Measurements from ENCODE around the gene PHACTR3. TPM values are rescaled to one million over a fixed set of nuclear protein-coding genes. Genes with fewer than 3 reads are reported as not detected.

PHACTR3 gene
- polyA plus RNA-seq, 1 experiment: not detected

DNA sequence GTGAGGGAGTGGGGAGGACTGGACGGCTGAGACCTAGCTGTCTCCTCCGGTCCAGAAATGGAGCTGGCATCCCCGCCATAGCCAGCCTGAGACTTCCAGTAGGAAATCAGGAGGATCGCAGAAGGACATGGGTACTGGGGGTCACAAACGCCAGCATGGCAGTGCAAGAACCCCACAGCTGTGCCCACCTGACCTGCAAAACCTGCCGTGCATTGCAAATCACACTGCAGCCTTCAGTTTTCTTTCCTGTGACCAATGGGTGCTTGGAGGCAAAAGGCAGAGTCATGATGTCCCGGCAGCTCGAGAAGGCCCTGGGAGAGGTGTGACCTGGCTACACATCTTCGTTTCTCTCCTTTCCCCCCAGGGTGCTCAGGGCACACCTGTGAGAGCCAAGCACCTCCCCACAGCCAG is 23.3 kb upstream of the PHACTR3 start:
- TF ChIP-seq CTCF (IDR thresholded peaks at IDR 0.05; ENCODE audit: low read depth, low read length): no peak
- ChIA-PET CTCF (interaction anchor here (1.8 kb wide), 1 partner anchor 10 kb away, joined by 11 read pairs; no protein-coding TSS in a partner anchor), POLR2A (no interaction called here)
- H3K9me3 ChIP-seq (ENCODE audit: control insufficient read depth, insufficient read depth, low read length): no peaks in the 10 kb centered on the region; the same call in 1 of the 2 replicates
- no peak overlapping the region for H3K27ac ChIP-seq (ENCODE audit: low read depth, low read length)
- DNase-seq (ENCODE audit: low read depth, low spot score): no peak
- H3K4me3 ChIP-seq (ENCODE audit: low read depth, low read length): no peak overlapping the region
- peaks cover 16% of the 10 kb centered on the region for H3K27me3 ChIP-seq (ENCODE audit: control insufficient read depth, insufficient read depth, low read length)

DNA sequence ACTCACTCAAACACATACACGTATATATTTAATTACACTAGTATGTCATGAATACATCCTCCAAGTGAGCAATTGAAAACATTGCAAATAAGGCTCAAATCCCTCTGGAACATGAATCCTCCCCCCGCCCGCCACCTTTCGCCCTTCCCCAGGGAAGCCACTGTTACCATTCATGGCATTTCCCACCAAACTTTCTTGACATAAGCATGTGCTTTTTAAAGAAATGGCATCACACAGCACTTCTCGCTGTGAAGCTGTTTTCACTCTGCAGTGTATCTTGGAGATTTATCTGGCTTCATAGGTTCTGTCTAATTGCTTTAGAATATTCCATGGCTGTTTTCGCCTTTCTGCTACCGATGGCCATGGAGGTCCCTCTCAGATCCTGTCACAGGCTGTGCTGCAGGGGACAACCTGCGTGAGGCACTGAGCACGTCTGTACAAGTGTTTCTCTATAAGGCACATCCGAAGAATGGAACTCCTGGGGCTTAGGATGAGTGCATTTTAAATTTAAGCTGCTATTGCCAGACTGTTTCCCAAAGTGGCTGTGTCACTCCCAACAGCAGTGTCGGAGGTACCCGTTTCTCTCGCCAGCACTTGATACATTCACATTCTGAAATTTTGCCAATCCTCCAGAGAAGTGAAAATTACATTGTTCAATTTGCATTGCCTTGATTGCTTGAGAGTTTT is 22.2 kb upstream of the PHACTR3 start:
- CTCF ChIA-PET: interaction anchor here (2.3 kb wide), 1 partner anchor 11 kb away, joined by 8 read pairs; no protein-coding TSS in a partner anchor

DNA sequence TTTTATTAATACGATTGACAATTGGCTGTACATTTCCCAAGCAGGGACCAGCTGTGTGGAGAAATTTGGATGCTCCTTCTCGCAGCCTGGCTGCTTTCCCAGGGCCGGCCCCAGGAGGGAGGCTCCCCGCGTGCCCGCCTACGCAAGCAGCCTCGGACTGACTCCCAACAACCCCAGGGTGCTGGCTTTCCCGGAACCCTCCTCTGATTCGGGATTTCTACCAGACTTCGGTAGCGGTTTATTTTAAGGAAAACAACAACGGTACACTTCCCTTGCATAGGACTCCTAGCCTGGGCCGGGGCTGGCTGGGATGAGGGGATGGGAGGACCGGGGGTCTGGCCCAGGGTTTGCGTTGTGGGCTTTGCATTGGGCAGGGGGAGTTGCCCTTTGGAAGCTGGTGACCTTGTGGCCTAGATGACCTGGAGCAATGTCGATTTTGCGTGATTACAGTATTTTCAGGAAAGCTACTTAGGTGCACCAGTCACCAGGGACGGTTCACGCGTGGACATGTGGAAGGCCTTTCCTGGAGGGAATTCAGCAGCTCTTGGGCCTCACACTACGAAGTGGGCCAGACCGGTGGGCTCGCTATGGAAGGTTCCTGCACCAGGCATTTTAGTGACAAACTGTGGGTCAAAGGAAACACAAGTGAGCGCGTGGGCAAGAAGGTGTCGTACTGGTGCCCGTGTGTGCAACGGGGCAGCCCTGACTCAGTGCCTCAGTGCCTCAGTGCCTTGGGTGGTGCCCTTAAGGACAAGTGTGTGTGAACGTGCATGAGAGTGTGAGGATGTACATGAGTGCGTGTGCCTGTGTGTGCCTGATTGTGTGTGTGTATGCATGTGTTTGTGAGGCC is 20.7 kb upstream of the PHACTR3 start:
- no peaks in the 10 kb centered on the region; the same call in 1 of the 2 replicates for H3K9me3 ChIP-seq (ENCODE audit: control insufficient read depth, insufficient read depth, low read length)
- TF ChIP-seq CTCF (IDR thresholded peaks at IDR 0.05; ENCODE audit: low read depth, low read length): no peak
- no peak overlapping the region for H3K27ac ChIP-seq (ENCODE audit: low read depth, low read length)
- no peak for DNase-seq (ENCODE audit: low read depth, low spot score)
- H3K4me3 ChIP-seq (ENCODE audit: low read depth, low read length): no peak overlapping the region
- no peaks in the 10 kb centered on the region for H3K27me3 ChIP-seq (ENCODE audit: control insufficient read depth, insufficient read depth, low read length)
- CTCF ChIA-PET: interaction anchor here (2.3 kb wide), 1 partner anchor 12 kb away, joined by 8 read pairs; no protein-coding TSS in a partner anchor
- POLR2A ChIA-PET: no interaction called here

More for the DNA sequence above, 22.2 kb upstream of the PHACTR3 start:
- no peak for TF ChIP-seq CTCF (IDR thresholded peaks at IDR 0.05; ENCODE audit: low read depth, low read length)
- Histone ChIP-seq H3K4me3 (ENCODE audit: low read depth, low read length) (no peak overlapping the region), H3K27ac (ENCODE audit: low read depth, low read length) (no peak overlapping the region), H3K9me3 (ENCODE audit: control insufficient read depth, insufficient read depth, low read length) (no peaks in the 10 kb centered on the region; the same call in 1 of the 2 replicates), H3K27me3 (ENCODE audit: control insufficient read depth, insufficient read depth, low read length) (peaks cover 6% of the 10 kb centered on the region)
- DNase-seq (ENCODE audit: low read depth, low spot score): no peak
- POLR2A ChIA-PET: no interaction called here

GRCh38 chr20:59584278-59584925 is 19.9 kb upstream of the PHACTR3 start:
- Histone ChIP-seq H3K9me3 (ENCODE audit: control insufficient read depth, insufficient read depth, low read length) (no peaks in the 10 kb centered on the region; the same call in 1 of the 2 replicates), H3K27ac (ENCODE audit: low read depth, low read length) (no peak overlapping the region), H3K27me3 (ENCODE audit: control insufficient read depth, insufficient read depth, low read length) (no peaks in the 10 kb centered on the region), H3K4me3 (ENCODE audit: low read depth, low read length) (no peak overlapping the region)
- POLR2A ChIA-PET: no interaction called here
- CTCF ChIA-PET: interaction anchor here (3.2 kb wide), 1 partner anchor 13 kb away, joined by 9 read pairs; no protein-coding TSS in a partner anchor
- no peak for DNase-seq (ENCODE audit: low read depth, low spot score)
- TF ChIP-seq CTCF (IDR thresholded peaks at IDR 0.05; ENCODE audit: low read depth, low read length): no peak

Data from AG04450 (cell line).